Activated CD8-positive, alpha-beta T cell treated with anti-CD3 and anti-CD28 coated beads for 36 hours (primary cell): ENCODE data around the gene ANKRD40. TPM values are rescaled to one million over a fixed set of nuclear protein-coding genes. Genes with fewer than 3 reads are reported as not detected.

Experiments used
- ATAC-seq: fragments of 200-7000 bp; cut with Tn5 transposase; one replicate; pipeline ENCODE4 v1.10.0; 2021; ENCODE audit warnings: mild to moderate bottlenecking, moderate library complexity
- CTCF ChIA-PET: fragments of 350-600 bp; sonication (Branson Sonifier 250); formaldehyde crosslinking; loops from one replicate; lab custom pipeline; 2021; ENCODE audit warnings: antibody characterized with exemption; lab: Charles Lee
- POLR2A ChIA-PET: fragments of 350-600 bp; sonication (Branson Sonifier 250); formaldehyde crosslinking; loops from one replicate; lab custom pipeline; 2021; ENCODE audit warnings: antibody characterized with exemption; lab: Charles Lee
- DNase-seq: peaks from one replicate; pipeline ENCODE4 v3.0.0-alpha.2; 2020
- H3K27ac Mint-ChIP-seq: one replicate; pipeline ENCODE4 v1.8.0; 2021; ENCODE audit warnings: mild to moderate bottlenecking, mixed read lengths
- H3K27me3 Mint-ChIP-seq: one replicate; pipeline ENCODE4 v1.8.0; 2021; ENCODE audit warnings: mixed read lengths
- H3K36me3 Mint-ChIP-seq: one replicate; pipeline ENCODE4 v1.8.0; 2021; ENCODE audit warnings: low read depth, mixed read lengths
- H3K4me1 Mint-ChIP-seq: one replicate; pipeline ENCODE4 v1.8.0; 2021; ENCODE audit warnings: low read depth, mixed read lengths
- H3K4me3 Mint-ChIP-seq: one replicate; pipeline ENCODE4 v1.8.0; 2021; ENCODE audit warnings: mild to moderate bottlenecking, moderate library complexity, mixed read lengths
- H3K9me3 Mint-ChIP-seq: one replicate; pipeline ENCODE4 v1.8.0; 2021; ENCODE audit warnings: mixed read lengths
- intact Hi-C: fragments of 100-400 bp; cut with micrococcal nuclease; formaldehyde crosslinking; loops from one replicate; pipeline ENCODE4 v1.10.0; 2022
- total RNA-seq, 2 experiments: library from RNA; stranded (reverse); gene quantifications; one replicate each; pipeline ENCODE4 v1.2.3, GENCODE V29; 2021
- TF ChIP-seq, protein P1 (sequence below): fragments of 200-600 bp; IDR thresholded peaks from one replicate; pipeline ENCODE4 v1.8.0; 2022; ENCODE audit warnings: antibody characterized with exemption, mild to moderate bottlenecking

ANKRD40 gene, protein sequence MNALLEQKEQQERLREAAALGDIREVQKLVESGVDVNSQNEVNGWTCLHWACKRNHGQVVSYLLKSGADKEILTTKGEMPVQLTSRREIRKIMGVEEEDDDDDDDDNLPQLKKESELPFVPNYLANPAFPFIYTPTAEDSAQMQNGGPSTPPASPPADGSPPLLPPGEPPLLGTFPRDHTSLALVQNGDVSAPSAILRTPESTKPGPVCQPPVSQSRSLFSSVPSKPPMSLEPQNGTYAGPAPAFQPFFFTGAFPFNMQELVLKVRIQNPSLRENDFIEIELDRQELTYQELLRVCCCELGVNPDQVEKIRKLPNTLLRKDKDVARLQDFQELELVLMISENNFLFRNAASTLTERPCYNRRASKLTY
- total RNA-seq: 10 to 100 TPM; 26.3 to 27.3 TPM

DNA sequence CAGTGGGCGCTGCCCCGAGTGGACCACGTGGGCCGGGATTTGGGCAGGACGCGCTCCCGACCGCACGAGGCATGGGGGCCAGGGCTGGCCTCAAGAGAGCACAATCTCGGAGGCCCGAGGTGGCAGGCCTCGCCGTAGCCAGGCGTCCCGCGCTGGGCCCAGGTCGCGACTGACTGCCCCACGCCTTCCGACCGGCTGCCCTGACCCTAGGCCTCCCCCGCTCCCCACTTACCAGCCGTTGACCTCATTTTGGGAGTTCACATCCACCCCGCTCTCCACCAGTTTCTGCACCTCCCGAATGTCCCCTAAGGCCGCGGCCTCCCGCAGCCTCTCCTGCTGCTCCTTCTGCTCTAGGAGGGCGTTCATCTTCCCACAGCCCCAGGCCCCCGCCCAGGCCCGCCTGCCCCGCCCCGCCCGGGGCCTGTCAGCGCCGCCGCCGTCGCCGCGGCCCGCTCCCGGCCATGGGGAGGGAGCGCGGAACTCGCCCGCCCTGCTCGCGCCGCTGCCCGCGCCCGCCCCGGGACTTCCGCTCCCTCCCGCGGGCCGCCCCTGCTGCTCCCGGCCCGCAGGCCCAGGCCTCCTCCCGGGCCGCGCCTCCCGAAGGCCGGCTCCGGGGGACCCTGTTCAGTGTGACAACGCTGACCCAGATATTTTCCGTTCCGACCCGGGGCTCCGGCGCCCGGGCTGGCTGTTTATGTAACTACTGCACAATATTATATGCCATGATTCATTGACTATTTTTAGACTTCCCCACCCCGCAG is at the start of gene ANKRD40:
TSS of gene ANKRD40 (minus strand) at position 626 of the 761 bp plus-strand sequence. CDS start at position 366, 260 bp downstream.
- ChIA-PET CTCF (interaction anchor here (1.1 to 2.8 kb wide), 5 partner anchors 9 to 309 kb away, joined by 3 to 11 read pairs (median 4); partner anchors contain the start of gene LUC7L3), POLR2A (interaction anchor here (0.6 to 3.9 kb wide), 9 partner anchors 9 to 21 kb away, joined by 3 to 32 read pairs (median 3); partner anchors contain the start of gene LUC7L3)
- DNase-seq: peak; percentile 92
- Mint-ChIP-seq H3K27ac (peak within 1 kb of the TSS; percentile 94), H3K4me3 (peak within 1 kb of the TSS; percentile 95), H3K36me3 (peaks cover 32% of the 10 kb centered on the region), H3K9me3 (no peaks in the 10 kb centered on the region), H3K4me1 (peaks cover 40% of the 10 kb centered on the region), H3K27me3 (no peaks in the 10 kb centered on the region)
- peak; percentile 87 for ATAC-seq
- TF ChIP-seq, protein P1, sequence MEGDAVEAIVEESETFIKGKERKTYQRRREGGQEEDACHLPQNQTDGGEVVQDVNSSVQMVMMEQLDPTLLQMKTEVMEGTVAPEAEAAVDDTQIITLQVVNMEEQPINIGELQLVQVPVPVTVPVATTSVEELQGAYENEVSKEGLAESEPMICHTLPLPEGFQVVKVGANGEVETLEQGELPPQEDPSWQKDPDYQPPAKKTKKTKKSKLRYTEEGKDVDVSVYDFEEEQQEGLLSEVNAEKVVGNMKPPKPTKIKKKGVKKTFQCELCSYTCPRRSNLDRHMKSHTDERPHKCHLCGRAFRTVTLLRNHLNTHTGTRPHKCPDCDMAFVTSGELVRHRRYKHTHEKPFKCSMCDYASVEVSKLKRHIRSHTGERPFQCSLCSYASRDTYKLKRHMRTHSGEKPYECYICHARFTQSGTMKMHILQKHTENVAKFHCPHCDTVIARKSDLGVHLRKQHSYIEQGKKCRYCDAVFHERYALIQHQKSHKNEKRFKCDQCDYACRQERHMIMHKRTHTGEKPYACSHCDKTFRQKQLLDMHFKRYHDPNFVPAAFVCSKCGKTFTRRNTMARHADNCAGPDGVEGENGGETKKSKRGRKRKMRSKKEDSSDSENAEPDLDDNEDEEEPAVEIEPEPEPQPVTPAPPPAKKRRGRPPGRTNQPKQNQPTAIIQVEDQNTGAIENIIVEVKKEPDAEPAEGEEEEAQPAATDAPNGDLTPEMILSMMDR: no peak
- intact Hi-C loops: loop anchor here (2.0 kb wide), 1 partner anchor 13 kb away; no protein-coding TSS in a partner anchor

DNA sequence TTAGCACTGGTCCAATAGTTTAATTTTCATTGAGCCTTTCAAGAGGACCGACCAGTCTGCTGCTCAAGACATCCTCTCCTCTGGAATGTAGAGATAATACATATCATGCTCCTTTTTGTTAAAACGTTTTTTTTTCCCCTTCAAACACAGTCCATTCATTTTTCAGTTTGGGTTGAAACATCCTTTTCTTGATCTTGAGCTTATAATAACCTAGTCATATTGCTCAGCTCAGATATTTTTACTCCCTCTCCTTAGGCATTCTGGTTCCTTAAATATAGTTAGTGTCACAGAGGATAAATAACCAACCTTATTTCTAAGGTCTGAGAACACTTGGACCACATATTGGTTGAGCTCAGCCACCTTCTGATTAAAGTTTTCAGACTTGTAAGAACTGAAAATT is 46.8 kb upstream of the ANKRD40 start:
- Mint-ChIP-seq H3K36me3 (peaks cover 35% of the 10 kb centered on the region), H3K9me3 (no peaks in the 10 kb centered on the region), H3K4me3 (no peak overlapping the region), H3K27ac (peak overlapping the region; percentile 55), H3K4me1 (no peaks in the 10 kb centered on the region), H3K27me3 (no peaks in the 10 kb centered on the region)
- POLR2A ChIA-PET: interaction anchor here (1.0 to 1.2 kb wide), 2 partner anchors 10 to 13 kb away, joined by 4 to 5 read pairs; no protein-coding TSS in a partner anchor
- CTCF ChIA-PET: interaction anchor here (1.1 to 2.3 kb wide), 3 partner anchors 10 to 29 kb away, joined by 3 to 9 read pairs (median 3); no protein-coding TSS in a partner anchor
- intact Hi-C loops: no loop called here
- ATAC-seq (no peak), DNase-seq (no peak)
- TF ChIP-seq, protein P1: no peak

- Mint-ChIP-seq H3K27ac (peak overlapping the region; percentile 27), H3K36me3 (peaks cover 56% of the 10 kb centered on the region)
Observed at GRCh38 chr17:50749245-50749644, 41.5 kb upstream of the ANKRD40 start.

GRCh38 chr17:50745631-50746030 is 37.9 kb upstream of the ANKRD40 start:
- Mint-ChIP-seq H3K4me3 (no peak overlapping the region), H3K27me3 (no peaks in the 10 kb centered on the region), H3K36me3 (peaks cover 64% of the 10 kb centered on the region), H3K27ac (peak overlapping the region; percentile 13), H3K4me1 (peaks cover 2% of the 10 kb centered on the region), H3K9me3 (no peaks in the 10 kb centered on the region)
- ATAC-seq (no peak), DNase-seq (no peak)
- ChIA-PET CTCF (no interaction called here), POLR2A (interaction anchor here (1.3 kb wide), 2 partner anchors 11 to 14 kb away, joined by 3 to 4 read pairs; no protein-coding TSS in a partner anchor)
- intact Hi-C loops: no loop called here
- TF ChIP-seq, protein P1: no peak

More at GRCh38 chr17:50749245-50749644, 41.5 kb upstream of the ANKRD40 start:
- peaks cover 2% of the 10 kb centered on the region for H3K4me1 Mint-ChIP-seq
- DNase-seq (no peak), ATAC-seq (no peak)
- intact Hi-C loops: no loop called here
- ChIA-PET CTCF (interaction anchor here (1.1 kb wide), 1 partner anchor 10 kb away, joined by 3 read pairs; no protein-coding TSS in a partner anchor), POLR2A (interaction anchor here (1.7 kb wide), 1 partner anchor 30 kb away, joined by 5 read pairs; the partner anchor contains the start of gene LUC7L3)
- H3K4me3 Mint-ChIP-seq: no peak overlapping the region
- H3K27me3 Mint-ChIP-seq: no peaks in the 10 kb centered on the region
- H3K9me3 Mint-ChIP-seq: no peaks in the 10 kb centered on the region
- TF ChIP-seq, protein P1: no peak
